Testis (tissue), 3 donors: Measurements from ENCODE around the gene CGNL1. TPM values are rescaled to one million over a fixed set of nuclear protein-coding genes. Genes with fewer than 3 reads are reported as not detected.

Source experiments
- DNase-seq: peaks from one replicate; pipeline ENCODE4 v3.0.0-alpha.2; 2019
- H3K27ac ChIP-seq, 2 donors: fragments of 200-600 bp; sonication (generic); one replicate each; pipeline ENCODE4 v1.5.1; 2019
- H3K27me3 ChIP-seq: fragments of 200-600 bp; sonication (generic); one replicate; pipeline ENCODE4 v1.5.1; 2019
- H3K36me3 ChIP-seq: fragments of 200-600 bp; sonication (generic); one replicate; pipeline ENCODE4 v1.5.1; 2017; ENCODE audit warnings: low read depth; ENCODE audit errors: missing control alignments
- H3K4me1 ChIP-seq: fragments of 200-600 bp; sonication (generic); one replicate; pipeline ENCODE4 v1.5.1; 2019
- H3K4me3 ChIP-seq, 2 donors: fragments of 200-600 bp; sonication (generic); one replicate each; pipeline ENCODE4 v1.5.1; 2017 to 2019
- H3K9me3 ChIP-seq: fragments of 200-600 bp; sonication (generic); one replicate; pipeline ENCODE4 v1.5.1; 2017
- CTCF ChIP-seq, 3 experiments: fragments of 450-650 bp in 2 of 3; fragments of 200-600 bp in 1 of 3; sonication (generic) in 1 of 3; IDR thresholded peaks; one replicate each; pipeline ENCODE4 v1.5.1; 2016 to 2019; ENCODE audit warnings: antibody characterized with exemption in 3 of 3, mild to moderate bottlenecking in 2 of 3, moderate library complexity in 1 of 3
- POLR2A ChIP-seq: fragments of 450-650 bp; IDR thresholded peaks from one replicate; pipeline ENCODE4 v1.6.1; 2017; ENCODE audit warnings: antibody characterized with exemption, mild to moderate bottlenecking, moderate library complexity
- WGBS, 2 donors: methylation state at CpG; one replicate each; pipeline ENCODE4 v1.1.5; 2018; 5-methylcytosine and 5-hydroxymethylcytosine counted together
- intact Hi-C: fragments of 100-400 bp; cut with DNase I; formaldehyde crosslinking; loops from one replicate; pipeline ENCODE4 v1.15.1; 2023; ENCODE audit warnings: low total_unique reads
- polyA plus RNA-seq: library from polyadenylated mRNA; stranded (reverse); fragments of 350-450 nt; fragmentation: Illumina TruSeq; extraction: RNeasy Lipid Tissue Mini Kit (QIAGEN cat#74804); gene quantifications from one replicate; pipeline ENCODE4 v1.2.3, GENCODE V29; 2014; ENCODE audit warnings: low read depth, low replicate concordance; ENCODE audit not compliant: insufficient read depth
- total RNA-seq, 2 donors: library from RNA; depleted of rRNA; stranded (reverse); fragments of >200 nt; gene quantifications; one replicate each; pipeline ENCODE4 v1.2.3, GENCODE V29; 2016

Gene CGNL1
- total and polyA plus RNA-seq, 3 donors from 2014 or later: 21.0 to 40.2 (median 29.2) TPM

GRCh38 chr15:57329582-57330367 lies 46.5 kb upstream of the CGNL1 start:
- Histone ChIP-seq H3K4me1 (no peaks in the 10 kb centered on the region), H3K27ac (no peak overlapping the region), H3K9me3 (no peaks in the 10 kb centered on the region), H3K4me3 (no peak overlapping the region), H3K27me3 (no peaks in the 10 kb centered on the region), H3K36me3 (no peaks in the 10 kb centered on the region)
- DNase-seq: no peak
- intact Hi-C loops: no loop called here
- 84 to 91% methylated on average over 13 of the region's 13 CpGs for WGBS, 2 donors
- TF ChIP-seq CTCF (IDR thresholded peaks at IDR 0.05) (no peak), POLR2A (no peak)

DNA sequence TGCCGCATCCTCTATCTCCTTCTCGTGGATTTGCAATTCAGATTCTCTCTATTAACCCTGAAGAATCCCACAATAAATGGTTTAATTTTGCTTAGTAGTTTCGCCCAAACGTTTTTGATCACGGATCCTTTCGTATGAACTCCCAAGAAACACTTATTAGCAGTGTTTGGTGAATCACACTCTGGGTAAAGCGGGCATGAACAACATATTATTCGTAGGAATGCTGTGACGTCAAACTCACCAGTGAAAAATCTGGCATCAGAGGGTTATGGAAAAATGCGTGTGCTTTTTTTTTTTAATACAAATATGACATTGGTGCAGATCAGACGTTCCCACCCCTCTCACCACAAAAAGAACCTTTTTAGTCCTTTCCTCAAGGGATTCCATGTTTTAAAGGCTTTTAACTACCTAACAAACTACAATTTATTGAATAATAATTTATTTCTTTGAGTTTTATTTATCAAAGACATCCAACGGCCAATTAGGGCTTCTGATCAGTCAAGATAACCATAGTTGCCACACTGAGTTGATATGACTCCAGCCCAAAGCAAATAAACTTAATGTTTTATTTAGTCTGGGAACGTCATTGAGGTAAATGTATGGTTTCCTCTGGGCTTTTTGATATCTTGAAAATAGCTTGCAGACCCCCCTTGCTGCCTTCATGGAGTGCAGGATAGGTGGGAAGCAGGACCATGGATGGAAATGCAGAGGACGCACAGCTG lies 45.5 kb upstream of the CGNL1 start:
- 89% methylated on average over 14 of the region's 14 CpGs for WGBS, 2 donors
- no peak for DNase-seq
- intact Hi-C loops: no loop called here

DNA sequence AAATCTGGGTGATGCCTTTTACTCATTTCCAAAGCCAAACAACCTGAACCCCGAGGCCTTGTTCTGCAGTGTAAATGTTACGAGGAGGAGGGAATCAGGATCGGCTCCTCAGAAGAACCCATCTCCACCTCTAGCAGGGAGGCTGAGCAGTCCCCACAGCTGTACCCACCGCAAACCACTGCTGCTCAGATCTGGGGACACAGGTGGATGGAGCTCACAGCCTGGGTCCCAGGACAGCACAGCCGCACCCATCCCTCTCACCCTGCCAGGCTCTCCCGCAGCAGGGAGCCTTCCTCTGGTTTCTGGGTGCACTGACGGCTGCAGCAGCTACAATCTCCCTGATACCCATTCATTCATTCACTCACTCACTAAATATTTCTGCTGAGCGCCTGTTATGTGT lies 44.0 kb upstream of the CGNL1 start:
- Histone ChIP-seq H3K4me1 (no peaks in the 10 kb centered on the region), H3K9me3 (no peaks in the 10 kb centered on the region), H3K27me3 (no peaks in the 10 kb centered on the region), H3K36me3 (no peaks in the 10 kb centered on the region), H3K27ac (no peak overlapping the region), H3K4me3 (no peak overlapping the region)
- TF ChIP-seq POLR2A (no peak), CTCF (IDR thresholded peaks at IDR 0.05) (no peak)
- intact Hi-C loops: no loop called here
- DNase-seq: no peak
- WGBS, 2 donors: 78 to 82% methylated on average over 8 of the region's 8 CpGs

More for the DNA sequence above, 45.5 kb upstream of the CGNL1 start:
- Histone ChIP-seq H3K27ac (no peak overlapping the region), H3K27me3 (no peaks in the 10 kb centered on the region), H3K4me3 (no peak overlapping the region), H3K36me3 (no peaks in the 10 kb centered on the region), H3K4me1 (no peaks in the 10 kb centered on the region), H3K9me3 (no peaks in the 10 kb centered on the region)
- TF ChIP-seq CTCF (IDR thresholded peaks at IDR 0.05) (no peak), POLR2A (no peak)

- Histone ChIP-seq H3K36me3 (no peaks in the 10 kb centered on the region), H3K4me1 (peaks cover 8% of the 10 kb centered on the region), H3K4me3 (no peak overlapping the region), H3K27me3 (no peaks in the 10 kb centered on the region), H3K27ac (no peak overlapping the region), H3K9me3 (no peaks in the 10 kb centered on the region)
- TF ChIP-seq POLR2A (no peak), CTCF (IDR thresholded peaks at IDR 0.05) (no peak)
- intact Hi-C loops: no loop called here
- WGBS, 2 donors: 66 to 94% methylated on average over 2 to 4 of the region's 4 CpGs
- no peak for DNase-seq
These were observed 42.8 kb upstream of the CGNL1 start for GRCh38 chr15:57333487-57333886.
